Vagina (tissue), 2 donors: ENCODE data around the gene BHLHA9.

Experiments
- CTCF ChIP-seq, 3 experiments: fragments of 450-650 bp in 2 of 3; fragments of 200-600 bp in 1 of 3; sonication (generic) in 1 of 3; IDR thresholded peaks; one replicate each; pipeline ENCODE4 v1.5.1; 2017 to 2019; ENCODE audit warnings: antibody characterized with exemption in 3 of 3, mild to moderate bottlenecking in 2 of 3, moderate library complexity in 2 of 3
- POLR2AphosphoS5 ChIP-seq, 2 donors: sonication (generic); formaldehyde crosslinking; IDR thresholded peaks; one replicate each; pipeline ENCODE4 v1.9.0; 2017; ENCODE audit warnings: antibody characterized with exemption in 2 of 2, mild to moderate bottlenecking in 2 of 2, low read depth in 1 of 2; ENCODE audit not compliant: insufficient read depth in 1 of 2

- no peak for TF ChIP-seq CTCF (IDR thresholded peaks at IDR 0.05)
- TF ChIP-seq POLR2AphosphoS5 (IDR thresholded peaks at IDR 0.05; ENCODE audit: insufficient read depth in 1 of 2, low read depth in 1 of 2) = no peak
These were observed 9.5 kb upstream of the BHLHA9 start for GRCh38 chr17:1260770-1261161.
